OCI-LY1 (cell line): ENCODE data around the gene ZCCHC8.
"Not testable (repeated sequence)": the region's sequence is repeated elsewhere in the genome, so short reads cannot be mapped to it uniquely, and the experiment has no call there.

ENCODE experiments used
- CTCF ChIP-seq: fragments of 200-600 bp; sonication (generic), shearing (Covaris generic); IDR thresholded peaks from 2 replicates; pipeline ENCODE4 v1.5.1; 2017; ENCODE audit warnings: mild to moderate bottlenecking, antibody characterized with exemption, low read length, moderate library complexity, mixed read lengths
- EZH2 ChIP-seq: fragments of 200-600 bp; sonication (generic), shearing (Covaris generic); IDR thresholded peaks from 2 replicates; pipeline ENCODE4 v1.8.0; 2017; ENCODE audit warnings: borderline replicate concordance, mixed run types, mild to moderate bottlenecking, antibody characterized with exemption, low read length, moderate library complexity, mixed read lengths

GRCh38 chr12:122487807-122488206, 12.9 kb downstream of the ZCCHC8 start:
- TF ChIP-seq CTCF, EZH2: not testable (repeated sequence)
